Ovary (tissue), 3 donors: ENCODE measurements around the gene TRPV3.

ENCODE experiments used
- CTCF ChIP-seq, 3 donors: fragments of 450-650 bp in 2 of 3; fragments of 200-600 bp in 1 of 3; IDR thresholded peaks; one replicate each; pipeline versions ENCODE4 v1.5.1 to v1.8.0; 2016 to 2022; ENCODE audit warnings: antibody characterized with exemption in 3 of 3, mild to moderate bottlenecking in 1 of 3
- POLR2A ChIP-seq: fragments of 450-650 bp; IDR thresholded peaks from one replicate; pipeline ENCODE4 v1.6.1; 2017; ENCODE audit warnings: antibody characterized with exemption, mild to moderate bottlenecking, moderate library complexity
- donor health status: DM: no; HTN: no; CAD: no.

GRCh38 chr17:3556239-3556915 is 1.2 kb downstream of the TRPV3 start:
- TF ChIP-seq POLR2A (no peak), CTCF (IDR thresholded peaks at IDR 0.05) (no peak)
